Thyroid gland (tissue), 4 donors: ENCODE data around the gene WDR70. TPM values are rescaled to one million over a fixed set of nuclear protein-coding genes. Genes with fewer than 3 reads are reported as not detected.
"Not testable (repeated sequence)": the region's sequence is repeated elsewhere in the genome, so short reads cannot be mapped to it uniquely, and the experiment has no call there.

Source experiments
- DNase-seq, 2 donors: peaks; one replicate each; pipeline ENCODE4 v3.0.0-alpha.2; 2019
- H3K27ac ChIP-seq, 3 donors: fragments of 200-600 bp; sonication (generic); 1 replicate in 2 of 3; 2 replicates in 1 of 3; pipeline ENCODE4 v1.5.1; 2016 to 2019; ENCODE audit warnings: mild to moderate bottlenecking in 1 of 3, moderate library complexity in 1 of 3
- H3K27me3 ChIP-seq: fragments of 200-600 bp; sonication (generic); one replicate; pipeline ENCODE4 v1.5.1; 2019
- H3K36me3 ChIP-seq, 2 donors: fragments of 200-600 bp; sonication (generic); one replicate each; pipeline ENCODE4 v1.5.1; 2016 to 2019
- H3K4me1 ChIP-seq, 2 donors: fragments of 200-600 bp; sonication (generic); one replicate each; pipeline ENCODE4 v1.5.1; 2017 to 2019
- H3K4me3 ChIP-seq, 3 donors: fragments of 200-600 bp; sonication (generic); replicated peaks in 1 of 3; 1 replicate in 2 of 3; 2 replicates in 1 of 3; pipeline ENCODE4 v1.5.1; 2016; ENCODE audit warnings: mild to moderate bottlenecking in 1 of 3
- H3K9me3 ChIP-seq: fragments of 200-600 bp; sonication (generic); one replicate; pipeline ENCODE4 v1.5.1; 2017
- POLR2A ChIP-seq, 2 donors: fragments of 450-650 bp; IDR thresholded peaks; one replicate each; pipeline ENCODE4 v1.6.1; 2017; ENCODE audit warnings: antibody characterized with exemption in 2 of 2, mild to moderate bottlenecking in 2 of 2, moderate library complexity in 1 of 2
- WGBS, 2 donors: methylation state at CpG; one replicate each; pipeline ENCODE4 v1.1.5; 2017; 5-methylcytosine and 5-hydroxymethylcytosine counted together
- intact Hi-C: fragments of 100-400 bp; cut with DNase I; formaldehyde crosslinking; loops from one replicate; pipeline ENCODE4 v1.15.1; 2023
- total RNA-seq, 4 donors: library from RNA; depleted of rRNA; stranded (reverse); fragments of >200 nt; gene quantifications; one replicate each; pipeline ENCODE4 v1.2.3, GENCODE V29; 2016
- TF ChIP-seq, protein P1 (sequence below), 6 experiments: fragments of 200-600 bp in 3 of 6; fragments of 450-650 bp in 3 of 6; sonication (generic) in 3 of 6; IDR thresholded peaks; one replicate each; pipeline ENCODE4 v1.5.1; 2016 to 2019; ENCODE audit warnings: antibody characterized with exemption in 6 of 6, mild to moderate bottlenecking in 2 of 6, inconsistent platforms in 1 of 6, moderate library complexity in 1 of 6

Gene WDR70
- total RNA-seq, 4 donors from 2014 or later, result 31.3 to 103 (median 33.5) TPM

DNA sequence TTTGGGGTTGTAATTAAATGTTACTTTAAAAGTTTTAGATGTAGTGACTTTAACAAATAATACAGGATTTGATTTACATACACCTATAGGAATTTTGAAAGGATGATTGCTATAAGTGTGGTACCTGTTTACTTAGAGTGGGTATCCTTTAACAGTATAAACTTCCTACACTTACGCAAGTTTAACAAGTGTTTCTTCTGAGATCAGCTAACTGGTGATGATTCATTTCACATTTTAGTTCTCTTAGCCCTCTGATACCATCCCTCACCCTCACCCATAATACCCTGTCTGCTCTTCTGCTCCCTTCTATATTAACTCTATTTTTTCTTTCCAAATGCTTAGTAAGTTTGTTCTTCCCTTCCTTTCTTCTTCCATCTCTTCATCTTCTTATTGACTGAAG lies 262.8 kb downstream of the WDR70 start:
- Histone ChIP-seq H3K4me3 (no peak overlapping the region), H3K9me3 (no peaks in the 10 kb centered on the region), H3K36me3 (no peaks in the 10 kb centered on the region), H3K4me1 (no peaks in the 10 kb centered on the region), H3K27ac (no peak overlapping the region), H3K27me3 (no peaks in the 10 kb centered on the region)
- intact Hi-C loops, result no loop called here
- WGBS, 2 donors, result 97 to 98% methylated on average over 1 of the region's 1 CpG
- no peak for DNase-seq
- TF ChIP-seq, protein P1, sequence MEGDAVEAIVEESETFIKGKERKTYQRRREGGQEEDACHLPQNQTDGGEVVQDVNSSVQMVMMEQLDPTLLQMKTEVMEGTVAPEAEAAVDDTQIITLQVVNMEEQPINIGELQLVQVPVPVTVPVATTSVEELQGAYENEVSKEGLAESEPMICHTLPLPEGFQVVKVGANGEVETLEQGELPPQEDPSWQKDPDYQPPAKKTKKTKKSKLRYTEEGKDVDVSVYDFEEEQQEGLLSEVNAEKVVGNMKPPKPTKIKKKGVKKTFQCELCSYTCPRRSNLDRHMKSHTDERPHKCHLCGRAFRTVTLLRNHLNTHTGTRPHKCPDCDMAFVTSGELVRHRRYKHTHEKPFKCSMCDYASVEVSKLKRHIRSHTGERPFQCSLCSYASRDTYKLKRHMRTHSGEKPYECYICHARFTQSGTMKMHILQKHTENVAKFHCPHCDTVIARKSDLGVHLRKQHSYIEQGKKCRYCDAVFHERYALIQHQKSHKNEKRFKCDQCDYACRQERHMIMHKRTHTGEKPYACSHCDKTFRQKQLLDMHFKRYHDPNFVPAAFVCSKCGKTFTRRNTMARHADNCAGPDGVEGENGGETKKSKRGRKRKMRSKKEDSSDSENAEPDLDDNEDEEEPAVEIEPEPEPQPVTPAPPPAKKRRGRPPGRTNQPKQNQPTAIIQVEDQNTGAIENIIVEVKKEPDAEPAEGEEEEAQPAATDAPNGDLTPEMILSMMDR (IDR thresholded peaks at IDR 0.05), result no peak
- TF ChIP-seq POLR2A (IDR thresholded peaks at IDR 0.05), result no peak

DNA sequence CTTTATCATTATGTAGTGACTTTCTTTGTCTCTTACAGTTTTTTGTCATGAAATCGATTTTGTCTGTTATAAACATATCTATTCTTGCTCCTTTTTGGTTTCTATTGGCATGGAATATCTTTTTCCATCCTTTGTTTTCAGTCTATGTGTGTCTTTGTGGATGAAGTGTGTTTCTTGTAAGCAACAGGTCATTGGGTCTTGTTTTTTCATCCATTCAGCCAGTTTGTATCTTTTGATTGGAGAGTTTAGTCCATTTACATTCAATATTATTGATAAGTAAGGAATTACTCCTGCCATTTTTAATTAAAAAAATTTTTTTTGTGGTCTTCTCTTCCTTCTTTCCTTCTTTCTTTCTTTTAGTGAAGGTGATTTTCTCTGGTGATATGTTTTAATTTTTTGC lies 266.6 kb downstream of the WDR70 start:
- TF ChIP-seq POLR2A (IDR thresholded peaks at IDR 0.05), result no peak
- TF ChIP-seq, protein P1 (IDR thresholded peaks at IDR 0.05), result no peak
- intact Hi-C loops, result no loop called here
- Histone ChIP-seq H3K27me3 (no peaks in the 10 kb centered on the region), H3K9me3 (no peaks in the 10 kb centered on the region), H3K4me1 (no peaks in the 10 kb centered on the region), H3K27ac (no peak overlapping the region), H3K4me3 (no peak overlapping the region), H3K36me3 (no peaks in the 10 kb centered on the region)
- DNase-seq, result no peak
- WGBS, 2 donors, result 96 to 97% methylated on average over 1 of the region's 1 CpG

DNA sequence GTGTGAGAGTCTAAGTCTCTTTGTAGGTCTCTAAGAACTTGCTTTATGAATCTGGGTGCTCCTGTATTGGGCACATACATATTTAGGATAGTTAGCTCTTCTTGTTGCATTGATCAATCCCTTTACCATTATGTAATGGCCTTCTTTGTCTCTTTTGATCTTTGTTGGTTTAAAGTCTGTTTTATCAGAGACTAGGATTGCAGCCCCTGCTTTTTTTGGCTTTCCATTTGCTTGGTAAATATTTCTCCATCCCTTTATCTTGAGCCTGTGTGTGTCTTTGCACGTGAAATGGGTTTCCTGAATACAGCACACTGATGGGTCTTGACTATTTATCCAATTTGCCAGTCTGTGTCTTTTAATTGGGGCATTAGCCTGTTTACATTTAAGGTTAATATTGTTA lies 275.4 kb downstream of the WDR70 start:
- H3K4me3 ChIP-seq, H3K9me3 ChIP-seq, H3K27me3 ChIP-seq, intact Hi-C loops, H3K4me1 ChIP-seq, DNase-seq, H3K36me3 ChIP-seq, H3K27ac ChIP-seq: not testable (repeated sequence)
- 76 to 79% methylated on average over 1 of the region's 1 CpG for WGBS, 2 donors

DNA sequence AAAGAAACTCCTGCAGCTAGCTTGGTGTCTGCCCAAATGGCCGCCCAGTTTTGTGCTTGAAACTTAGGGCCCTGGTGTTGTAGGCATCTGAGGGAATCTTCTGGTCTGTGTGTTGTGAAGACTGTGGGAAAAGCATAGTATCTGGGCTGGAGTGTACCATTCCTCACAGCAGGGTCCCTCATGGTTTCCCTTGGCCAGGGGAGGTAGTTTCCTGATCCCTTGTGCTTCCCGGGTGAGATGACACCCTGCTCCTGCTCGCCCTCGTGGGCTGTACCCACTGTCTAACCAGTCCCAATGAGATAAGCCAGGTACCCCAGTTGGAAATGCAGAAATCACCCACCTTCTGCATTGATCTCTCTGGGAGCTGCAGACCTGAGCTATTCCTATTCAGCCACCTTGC lies 277.9 kb downstream of the WDR70 start:
- H3K27ac ChIP-seq, result no peak overlapping the region
- no peaks in the 10 kb centered on the region for H3K9me3 ChIP-seq
- WGBS, 2 donors, result 71 to 100% methylated on average over 1 to 4 of the region's 4 CpGs
- no peak overlapping the region for H3K4me3 ChIP-seq
- no peak for DNase-seq
- no peaks in the 10 kb centered on the region for H3K27me3 ChIP-seq
- no peaks in the 10 kb centered on the region for H3K36me3 ChIP-seq
- intact Hi-C loops, result no loop called here
- TF ChIP-seq, protein P1 (IDR thresholded peaks at IDR 0.05), result no peak
- no peak for TF ChIP-seq POLR2A (IDR thresholded peaks at IDR 0.05)
- H3K4me1 ChIP-seq, result no peaks in the 10 kb centered on the region

DNA sequence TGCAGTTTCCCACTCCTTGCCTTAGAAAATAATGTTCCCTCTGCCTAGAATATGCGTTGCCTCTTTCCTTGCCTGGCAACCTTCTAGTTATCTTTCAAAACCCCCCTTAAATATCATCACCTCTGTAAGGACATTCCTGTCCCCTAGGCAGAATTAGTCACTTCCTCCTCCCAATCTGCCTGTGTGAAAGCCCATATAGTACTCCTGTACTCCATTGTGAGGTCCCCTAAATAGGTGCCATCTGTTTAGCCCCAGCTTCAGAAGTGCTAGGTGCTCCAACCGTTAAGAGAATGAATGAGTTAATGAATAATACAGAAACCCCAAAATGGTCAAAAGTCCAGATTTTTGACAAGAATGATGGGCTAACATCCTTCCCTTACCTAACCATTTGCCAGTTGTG lies 279.3 kb downstream of the WDR70 start:
- Histone ChIP-seq H3K27ac (no peak overlapping the region), H3K27me3 (no peaks in the 10 kb centered on the region), H3K4me3 (no peak overlapping the region), H3K36me3 (no peaks in the 10 kb centered on the region), H3K4me1 (no peaks in the 10 kb centered on the region), H3K9me3 (no peaks in the 10 kb centered on the region)
- intact Hi-C loops, result no loop called here
- no peak for TF ChIP-seq POLR2A (IDR thresholded peaks at IDR 0.05)
- TF ChIP-seq, protein P1 (IDR thresholded peaks at IDR 0.05), result no peak
- WGBS, 2 donors, result 86 to 89% methylated on average over 2 of the region's 2 CpGs
- DNase-seq, result no peak

DNA sequence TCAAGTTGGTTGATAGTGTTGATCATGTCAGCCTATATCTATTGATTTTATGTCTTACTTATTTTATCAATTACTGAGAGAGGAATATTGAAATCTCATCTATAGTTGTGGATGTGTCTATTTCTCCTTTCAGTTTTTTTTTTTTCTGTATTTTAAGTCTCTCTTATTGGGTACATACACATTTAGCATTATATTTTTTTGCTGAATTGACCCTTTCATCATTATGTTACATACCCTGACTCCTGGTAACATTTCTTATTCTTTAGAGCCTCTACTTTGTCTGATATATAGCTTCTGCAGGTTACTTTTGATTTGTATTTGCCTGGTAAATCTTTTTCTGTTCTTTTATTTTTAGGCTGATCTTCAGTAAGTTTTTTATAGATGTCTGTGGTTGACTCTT lies 281.2 kb downstream of the WDR70 start:
- H3K27ac ChIP-seq, result no peak overlapping the region
- TF ChIP-seq, protein P1 (IDR thresholded peaks at IDR 0.05), result no peak
- TF ChIP-seq POLR2A (IDR thresholded peaks at IDR 0.05), result no peak
- H3K27me3 ChIP-seq, result no peaks in the 10 kb centered on the region
- intact Hi-C loops, result no loop called here
- H3K9me3 ChIP-seq, result no peaks in the 10 kb centered on the region
- H3K36me3 ChIP-seq, result no peaks in the 10 kb centered on the region
- no peaks in the 10 kb centered on the region for H3K4me1 ChIP-seq
- no peak overlapping the region for H3K4me3 ChIP-seq
- DNase-seq, result no peak
